T-helper 2 cell treated with Interferon-gamma antibody and Interleukin-4, amounts not matched to agents 5 μg/mL and 100 μg/mL, for 36 hours (primary cell): ENCODE results near the gene CTNNA3.
"Not testable (repeated sequence)": the region's sequence is repeated elsewhere in the genome, so short reads cannot be mapped to it uniquely, and the experiment has no call there.

ENCODE experiments used
- DNase-seq: peaks from one replicate; pipeline ENCODE4 v3.0.0; 2021; ENCODE audit warnings: low spot score
- H3K27ac Mint-ChIP-seq: one replicate; pipeline ENCODE4 v1.8.0; 2021; ENCODE audit warnings: mild to moderate bottlenecking, mixed read lengths
- H3K27me3 Mint-ChIP-seq: one replicate; pipeline ENCODE4 v1.8.0; 2021; ENCODE audit warnings: low read depth, mixed read lengths
- H3K36me3 Mint-ChIP-seq: one replicate; pipeline ENCODE4 v1.8.0; 2021; ENCODE audit warnings: low read depth, mixed read lengths
- H3K4me1 Mint-ChIP-seq: one replicate; pipeline ENCODE4 v1.8.0; 2021; ENCODE audit warnings: low read depth, mixed read lengths
- H3K4me3 Mint-ChIP-seq: one replicate; pipeline ENCODE4 v1.8.0; 2022; ENCODE audit warnings: mild to moderate bottlenecking, moderate library complexity, mixed read lengths
- H3K9me3 Mint-ChIP-seq: one replicate; pipeline ENCODE4 v1.8.0; 2021; ENCODE audit warnings: mixed read lengths

The CTNNA3 gene

DNA sequence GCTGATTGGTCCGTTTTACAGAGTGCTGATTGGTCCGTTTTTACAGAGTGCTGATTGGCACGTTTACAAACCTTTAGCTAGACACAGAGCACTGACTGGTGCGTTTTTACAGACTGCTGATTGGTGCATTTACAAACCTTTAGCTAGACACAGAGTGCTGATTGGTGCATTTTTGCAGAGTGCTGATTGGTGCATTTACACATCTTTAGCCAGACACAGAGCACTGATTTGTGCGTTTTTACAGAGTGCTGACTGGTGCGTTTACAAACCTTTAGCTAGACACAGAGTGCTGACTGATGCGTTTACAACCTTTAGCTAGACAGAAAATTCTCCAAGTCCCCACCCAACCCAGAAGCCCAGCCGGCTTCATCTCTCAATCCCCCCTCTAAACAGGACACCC lies 11.9 kb downstream of the CTNNA3 start:
- peaks cover 32% of the 10 kb centered on the region for H3K9me3 Mint-ChIP-seq
- not testable (repeated sequence) for H3K27me3 Mint-ChIP-seq, DNase-seq, H3K27ac Mint-ChIP-seq, H3K4me3 Mint-ChIP-seq, H3K4me1 Mint-ChIP-seq, H3K36me3 Mint-ChIP-seq

GRCh38 chr10:67678335-67678974 lies 17.5 kb downstream of the CTNNA3 start:
- H3K4me1 Mint-ChIP-seq: no peaks in the 10 kb centered on the region
- H3K27ac Mint-ChIP-seq: no peak overlapping the region
- H3K27me3 Mint-ChIP-seq: peaks cover 29% of the 10 kb centered on the region
- H3K4me3 Mint-ChIP-seq: no peak overlapping the region
- H3K9me3 Mint-ChIP-seq: peaks cover 9% of the 10 kb centered on the region
- no peak for DNase-seq
- peaks cover 2% of the 10 kb centered on the region for H3K36me3 Mint-ChIP-seq

DNA sequence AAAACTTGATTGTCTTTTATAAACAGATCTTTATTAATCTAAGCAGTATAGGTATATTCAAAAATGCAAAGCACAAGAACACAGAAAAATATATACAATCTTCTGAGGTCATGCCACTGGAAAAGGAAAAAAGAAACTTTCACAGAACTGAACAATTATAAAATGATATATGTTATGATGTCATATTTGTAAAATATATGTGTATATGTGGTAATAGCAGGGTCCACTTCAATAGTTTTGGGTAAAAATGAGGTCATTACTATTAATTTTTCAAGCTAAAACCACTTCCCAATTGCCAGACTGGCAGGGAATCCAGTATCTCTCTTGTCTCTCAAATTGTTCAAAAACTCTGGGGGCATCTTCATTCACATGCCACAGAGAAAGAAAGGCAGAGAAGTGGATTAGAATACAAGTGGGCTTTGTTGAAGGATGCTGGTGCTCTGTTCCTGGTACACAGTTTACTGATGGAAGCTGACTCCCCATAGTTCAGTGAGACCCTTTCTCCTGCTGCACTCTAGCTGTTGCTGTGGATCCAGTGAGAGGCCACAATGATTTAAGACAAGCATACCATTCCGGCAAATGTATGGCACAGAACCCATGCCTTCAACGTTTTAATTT lies 19.7 kb downstream of the CTNNA3 start:
- Mint-ChIP-seq H3K27me3 (peaks cover 29% of the 10 kb centered on the region), H3K4me1 (no peaks in the 10 kb centered on the region), H3K36me3 (no peaks in the 10 kb centered on the region), H3K27ac (no peak overlapping the region), H3K4me3 (no peak overlapping the region), H3K9me3 (no peaks in the 10 kb centered on the region)
- DNase-seq: no peak

DNA sequence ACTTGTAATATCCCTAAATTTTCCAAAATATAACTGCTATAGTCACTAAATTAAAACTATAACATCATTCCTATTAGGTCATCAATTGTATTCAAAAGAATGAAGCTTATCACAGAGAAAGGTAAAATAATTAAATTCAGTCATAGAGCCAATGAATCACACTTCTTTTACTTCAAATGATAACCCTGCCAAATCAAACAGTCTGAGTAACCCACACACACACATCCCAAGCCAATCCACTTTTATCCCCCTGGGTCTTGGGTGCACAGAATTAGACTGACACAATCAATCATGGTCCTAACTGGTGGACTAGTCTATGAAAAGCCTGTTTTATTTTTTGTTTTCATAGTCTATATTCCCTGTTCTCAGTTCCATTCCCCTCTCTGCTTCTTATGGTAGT lies 25.6 kb downstream of the CTNNA3 start:
- no peak overlapping the region for H3K27ac Mint-ChIP-seq
- no peak overlapping the region for H3K4me3 Mint-ChIP-seq
- DNase-seq: no peak
- peaks cover 18% of the 10 kb centered on the region for H3K27me3 Mint-ChIP-seq
- H3K36me3 Mint-ChIP-seq: no peaks in the 10 kb centered on the region
- H3K9me3 Mint-ChIP-seq: no peaks in the 10 kb centered on the region
- H3K4me1 Mint-ChIP-seq: peaks cover 3% of the 10 kb centered on the region

DNA sequence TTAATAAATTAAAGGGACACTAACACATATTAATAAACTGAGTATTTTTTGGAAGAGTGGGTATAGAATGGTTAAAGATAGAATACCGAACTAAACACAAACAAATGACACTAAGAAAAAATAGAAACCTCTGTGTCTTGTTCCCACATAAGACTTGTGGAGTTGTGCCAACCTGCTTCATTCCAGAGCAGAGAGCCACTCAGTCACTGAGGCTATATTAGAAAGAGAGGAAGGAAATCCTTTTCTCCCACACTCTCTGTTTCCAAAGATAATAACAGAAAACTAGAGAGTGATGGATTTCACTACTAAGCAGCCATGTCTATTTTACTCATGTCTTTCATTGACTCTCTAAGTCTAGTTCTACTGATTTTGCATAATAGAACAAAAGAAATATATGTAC lies 26.0 kb downstream of the CTNNA3 start:
- H3K9me3 Mint-ChIP-seq: no peaks in the 10 kb centered on the region
- peaks cover 3% of the 10 kb centered on the region for H3K4me1 Mint-ChIP-seq
- H3K27ac Mint-ChIP-seq: no peak overlapping the region
- no peak overlapping the region for H3K4me3 Mint-ChIP-seq
- H3K36me3 Mint-ChIP-seq: no peaks in the 10 kb centered on the region
- DNase-seq: no peak
- peaks cover 17% of the 10 kb centered on the region for H3K27me3 Mint-ChIP-seq

DNA sequence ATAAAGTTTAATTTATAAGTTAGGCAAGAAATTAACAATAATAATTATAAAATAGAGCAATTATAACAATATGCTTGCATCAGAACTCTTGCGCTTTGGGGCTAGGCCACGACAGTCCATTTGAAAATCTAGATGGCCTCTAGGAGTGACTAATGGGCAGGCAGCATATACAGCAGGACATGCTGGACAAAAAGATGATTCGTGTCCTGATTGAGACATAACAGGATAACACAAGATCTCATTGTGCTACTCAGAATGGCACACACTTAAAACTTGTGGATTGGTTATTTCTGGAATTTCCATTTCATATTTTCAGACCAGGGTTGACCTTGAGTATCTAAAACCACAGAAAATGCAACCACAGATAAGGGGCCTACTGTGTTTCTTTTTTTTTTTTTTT lies 27.5 kb downstream of the CTNNA3 start:
- DNase-seq: no peak
- Mint-ChIP-seq H3K36me3 (no peaks in the 10 kb centered on the region), H3K27me3 (peaks cover 25% of the 10 kb centered on the region), H3K4me3 (no peak overlapping the region), H3K27ac (no peak overlapping the region), H3K9me3 (no peaks in the 10 kb centered on the region), H3K4me1 (peaks cover 3% of the 10 kb centered on the region)

DNA sequence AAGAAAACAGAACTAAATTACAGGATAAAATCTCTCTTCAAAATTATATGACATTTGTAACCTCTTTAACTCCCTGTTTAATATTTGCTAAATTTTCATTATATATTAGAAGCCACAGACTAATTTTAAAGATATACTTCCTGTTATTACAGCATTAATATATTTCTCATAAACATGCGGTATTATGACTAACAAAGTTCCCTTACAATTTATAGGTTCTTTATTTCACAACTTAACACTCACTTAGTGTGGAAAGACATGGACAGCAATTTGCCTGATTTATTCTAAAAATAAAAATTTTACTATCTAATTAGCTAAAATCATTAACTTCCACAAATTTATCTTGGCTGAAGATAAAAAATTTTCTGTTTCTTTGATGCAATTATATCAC lies 29.0 kb downstream of the CTNNA3 start:
- H3K4me3 Mint-ChIP-seq: no peak overlapping the region
- DNase-seq: no peak
- H3K36me3 Mint-ChIP-seq: no peaks in the 10 kb centered on the region
- no peak overlapping the region for H3K27ac Mint-ChIP-seq
- peaks cover 27% of the 10 kb centered on the region for H3K27me3 Mint-ChIP-seq
- H3K9me3 Mint-ChIP-seq: no peaks in the 10 kb centered on the region
- H3K4me1 Mint-ChIP-seq: peaks cover 3% of the 10 kb centered on the region

- no peak overlapping the region for H3K4me3 Mint-ChIP-seq
- H3K27me3 Mint-ChIP-seq: peaks cover 27% of the 10 kb centered on the region
- H3K9me3 Mint-ChIP-seq: no peaks in the 10 kb centered on the region
- no peak for DNase-seq
- peaks cover 3% of the 10 kb centered on the region for H3K4me1 Mint-ChIP-seq
- no peak overlapping the region for H3K27ac Mint-ChIP-seq
- H3K36me3 Mint-ChIP-seq: no peaks in the 10 kb centered on the region
These were observed 29.5 kb downstream of the CTNNA3 start for GRCh38 chr10:67666416-67667034.

DNA sequence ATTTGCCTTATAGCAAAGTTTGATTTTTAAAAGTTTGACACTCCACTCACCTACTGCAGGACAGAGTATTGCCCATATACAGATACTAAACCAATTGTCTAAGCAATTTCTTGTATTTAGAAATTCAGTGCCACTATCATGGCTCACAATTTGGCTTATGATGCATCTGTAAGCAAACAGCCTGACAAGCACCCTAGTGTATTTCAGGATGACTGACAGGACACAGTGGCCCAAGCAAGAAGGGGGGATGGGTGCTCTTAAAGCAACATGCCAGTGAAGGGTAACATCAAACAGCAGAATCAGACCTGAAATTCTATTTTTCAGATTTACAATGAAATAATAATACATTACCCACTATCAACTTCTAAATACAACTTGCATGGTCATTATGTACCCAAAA lies 30.5 kb downstream of the CTNNA3 start:
- Mint-ChIP-seq H3K36me3 (no peaks in the 10 kb centered on the region), H3K9me3 (no peaks in the 10 kb centered on the region), H3K27me3 (peaks cover 23% of the 10 kb centered on the region), H3K4me1 (peaks cover 3% of the 10 kb centered on the region), H3K4me3 (no peak overlapping the region), H3K27ac (no peak overlapping the region)
- DNase-seq: no peak

GRCh38 chr10:67664942-67665341 lies 31.1 kb downstream of the CTNNA3 start:
- no peak overlapping the region for H3K27ac Mint-ChIP-seq
- no peak overlapping the region for H3K4me3 Mint-ChIP-seq
- H3K9me3 Mint-ChIP-seq: no peaks in the 10 kb centered on the region
- H3K4me1 Mint-ChIP-seq: peaks cover 3% of the 10 kb centered on the region
- peaks cover 28% of the 10 kb centered on the region for H3K27me3 Mint-ChIP-seq
- no peak for DNase-seq
- H3K36me3 Mint-ChIP-seq: no peaks in the 10 kb centered on the region

DNA sequence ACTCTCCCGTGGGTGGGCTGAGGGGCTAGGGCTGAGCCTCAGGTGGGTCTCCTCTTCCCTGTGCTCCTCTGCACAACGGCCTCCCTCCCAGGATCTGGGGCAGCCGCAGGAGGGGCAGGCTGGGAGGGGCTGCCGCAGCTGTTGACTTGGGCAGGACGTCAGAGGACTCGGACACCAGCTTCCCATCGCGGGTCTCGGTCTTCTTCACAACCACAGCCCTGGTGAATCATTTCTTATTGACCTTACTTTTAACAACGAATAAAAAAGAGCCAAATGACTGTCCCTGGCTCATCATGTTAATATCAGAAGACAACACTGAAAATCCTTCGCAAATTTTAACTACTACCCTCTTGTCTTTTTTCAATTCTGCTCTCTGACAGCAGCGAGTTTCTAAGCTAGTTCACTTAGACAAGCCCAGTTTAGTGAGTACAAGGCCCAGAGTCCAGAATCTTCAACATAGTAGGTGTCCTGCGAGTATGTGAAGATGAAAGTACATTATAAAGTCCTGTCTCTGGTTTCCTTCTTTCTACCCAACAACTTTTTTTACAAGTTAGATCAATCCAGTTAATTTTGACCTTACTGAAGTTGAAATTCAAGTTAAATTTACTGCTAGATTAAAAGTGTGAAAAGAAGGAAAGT lies 32.4 kb downstream of the CTNNA3 start:
- H3K4me3 Mint-ChIP-seq: no peak overlapping the region
- H3K36me3 Mint-ChIP-seq: no peaks in the 10 kb centered on the region
- peaks cover 3% of the 10 kb centered on the region for H3K4me1 Mint-ChIP-seq
- no peak overlapping the region for H3K27ac Mint-ChIP-seq
- H3K9me3 Mint-ChIP-seq: no peaks in the 10 kb centered on the region
- no peak for DNase-seq
- peaks cover 32% of the 10 kb centered on the region for H3K27me3 Mint-ChIP-seq

DNA sequence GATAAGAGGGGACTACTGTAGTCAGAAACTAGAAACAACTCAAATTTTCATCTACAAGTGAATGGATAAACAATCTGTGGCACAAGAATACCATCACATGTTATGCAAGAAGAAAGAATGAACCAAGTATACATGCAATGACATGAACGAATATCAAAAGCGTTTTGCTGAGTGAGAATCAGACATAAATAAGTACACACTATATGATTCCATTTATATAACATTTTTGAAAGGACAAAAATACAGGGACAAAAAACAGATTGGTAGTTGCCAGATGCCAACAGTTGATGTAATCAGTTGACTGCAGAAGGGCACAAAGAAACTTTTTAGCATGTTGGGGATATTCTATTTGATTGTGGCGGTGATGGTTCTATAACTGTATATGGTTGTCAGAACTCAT lies 33.6 kb downstream of the CTNNA3 start:
- Mint-ChIP-seq H3K4me1 (peaks cover 3% of the 10 kb centered on the region), H3K27ac (no peak overlapping the region), H3K4me3 (no peak overlapping the region), H3K36me3 (no peaks in the 10 kb centered on the region), H3K9me3 (no peaks in the 10 kb centered on the region), H3K27me3 (peaks cover 36% of the 10 kb centered on the region)
- DNase-seq: no peak

DNA sequence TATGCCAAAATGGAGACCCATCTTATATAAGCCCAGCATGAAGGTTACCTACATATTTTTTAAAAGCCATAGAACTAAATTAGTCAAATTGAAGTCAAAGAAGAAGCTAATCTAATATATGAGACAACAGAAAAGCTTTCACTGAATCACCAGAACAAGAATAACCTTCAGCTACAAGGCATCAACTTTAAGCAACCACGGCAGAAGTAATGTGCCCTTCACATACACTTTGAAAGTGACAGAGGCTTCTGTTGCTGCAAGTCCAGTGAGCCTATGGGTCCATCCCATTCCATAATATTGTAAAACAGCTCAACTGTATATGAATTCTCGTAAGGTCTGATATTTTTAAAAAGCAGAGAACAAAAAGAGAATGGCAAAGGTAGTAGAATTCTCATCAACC lies 36.5 kb downstream of the CTNNA3 start:
- Mint-ChIP-seq H3K4me1 (no peaks in the 10 kb centered on the region), H3K27me3 (peaks cover 24% of the 10 kb centered on the region), H3K9me3 (no peaks in the 10 kb centered on the region), H3K4me3 (no peak overlapping the region), H3K36me3 (no peaks in the 10 kb centered on the region), H3K27ac (no peak overlapping the region)
- no peak for DNase-seq

- H3K27me3 Mint-ChIP-seq: peaks cover 19% of the 10 kb centered on the region
- no peak for DNase-seq
- H3K4me1 Mint-ChIP-seq: no peaks in the 10 kb centered on the region
- H3K36me3 Mint-ChIP-seq: no peaks in the 10 kb centered on the region
- H3K4me3 Mint-ChIP-seq: no peak overlapping the region
- no peaks in the 10 kb centered on the region for H3K9me3 Mint-ChIP-seq
- no peak overlapping the region for H3K27ac Mint-ChIP-seq
These were observed 38.2 kb downstream of the CTNNA3 start for GRCh38 chr10:67657775-67658174.
